ENCODE data around the gene AOPEP.

Gene AOPEP

DNA sequence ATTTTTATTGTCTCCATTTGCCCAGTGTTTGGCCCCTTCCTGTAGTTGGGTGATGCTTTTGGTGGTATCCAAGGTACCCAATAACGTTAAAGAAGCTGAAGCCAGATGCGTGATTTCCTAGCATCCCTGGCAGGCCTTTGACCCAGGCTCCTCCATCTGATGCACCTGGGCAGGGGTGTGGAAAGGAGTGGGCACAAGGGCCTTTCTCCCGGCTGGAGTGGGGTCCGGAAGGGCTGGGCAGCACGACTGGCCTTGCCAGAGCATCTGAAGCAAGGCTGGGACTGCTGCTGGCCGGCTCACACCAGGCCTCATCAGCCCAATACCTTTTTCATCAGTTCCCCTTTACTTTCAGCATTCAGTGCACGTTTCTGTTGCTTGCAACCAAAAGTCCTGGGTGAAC lies 370.8 kb downstream of the AOPEP start:
- no peak for DNase-seq (ENCODE audit: low read depth in 3 of 3)

DNA sequence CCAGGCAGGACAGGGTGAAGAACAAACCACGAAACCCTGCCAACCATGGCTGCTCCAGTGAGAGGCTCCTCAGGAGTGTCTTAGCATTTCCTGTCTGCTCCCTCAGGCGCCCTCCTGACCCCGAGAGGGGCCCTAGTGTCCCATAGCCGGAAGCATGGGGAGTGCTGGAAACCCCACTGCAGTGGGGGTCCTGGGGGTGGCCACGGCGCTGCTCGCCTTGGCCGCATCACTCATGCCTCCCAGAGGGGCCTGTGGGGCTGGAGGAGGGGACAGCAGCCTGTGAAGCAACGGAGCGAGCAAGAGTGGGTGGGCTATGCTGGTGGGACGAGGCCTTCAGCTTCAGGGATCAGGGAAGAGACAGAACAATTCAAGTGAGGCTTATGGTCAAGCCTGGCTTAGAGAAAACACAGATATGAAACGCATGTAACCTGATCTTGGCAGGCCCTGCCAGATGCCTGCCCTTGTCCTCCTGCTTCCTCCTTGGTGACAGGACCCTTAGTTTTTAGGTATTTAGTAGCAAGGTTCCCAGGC lies 372.0 kb downstream of the AOPEP start:
- DNase-seq (ENCODE audit: low read depth in 3 of 3) = no peak

DNA sequence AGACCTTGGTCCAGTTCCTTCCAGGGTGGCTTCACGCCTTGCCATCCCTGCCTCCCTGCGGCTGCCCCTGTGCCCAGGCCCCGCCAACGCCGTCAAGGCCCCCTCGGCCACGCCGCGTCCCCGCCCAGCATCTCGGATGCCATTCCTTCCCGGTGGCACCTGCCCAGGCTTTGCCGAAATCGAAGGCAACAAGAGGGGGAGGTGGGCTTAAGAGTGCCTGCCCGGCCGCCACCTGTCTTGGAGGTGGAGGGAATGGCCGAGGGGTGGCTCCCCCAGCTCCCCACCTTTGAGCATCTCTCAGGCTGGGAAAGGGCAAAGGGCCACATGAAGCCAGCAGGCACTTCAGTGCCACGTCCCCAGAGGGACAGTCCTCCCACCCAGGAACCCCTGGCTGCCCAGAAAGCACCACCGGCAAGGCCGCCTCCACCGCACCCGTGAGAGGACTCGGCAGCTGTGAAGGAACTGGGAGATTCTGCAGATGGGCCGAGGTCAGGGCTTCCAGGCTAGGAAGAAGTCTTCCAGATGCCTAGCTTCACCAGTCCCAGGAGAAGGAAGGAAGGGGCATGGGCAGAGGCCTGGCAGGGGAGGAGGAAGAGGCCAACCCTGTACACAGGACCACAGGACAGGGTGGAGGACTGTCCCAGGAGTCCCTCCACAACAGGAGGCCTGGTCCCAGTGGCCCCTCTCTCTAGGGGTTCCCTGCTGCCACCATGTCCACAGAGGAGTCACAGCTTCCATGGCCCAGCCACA lies 373.0 kb downstream of the AOPEP start:
- no peak for DNase-seq (ENCODE audit: low read depth in 3 of 3)

DNA sequence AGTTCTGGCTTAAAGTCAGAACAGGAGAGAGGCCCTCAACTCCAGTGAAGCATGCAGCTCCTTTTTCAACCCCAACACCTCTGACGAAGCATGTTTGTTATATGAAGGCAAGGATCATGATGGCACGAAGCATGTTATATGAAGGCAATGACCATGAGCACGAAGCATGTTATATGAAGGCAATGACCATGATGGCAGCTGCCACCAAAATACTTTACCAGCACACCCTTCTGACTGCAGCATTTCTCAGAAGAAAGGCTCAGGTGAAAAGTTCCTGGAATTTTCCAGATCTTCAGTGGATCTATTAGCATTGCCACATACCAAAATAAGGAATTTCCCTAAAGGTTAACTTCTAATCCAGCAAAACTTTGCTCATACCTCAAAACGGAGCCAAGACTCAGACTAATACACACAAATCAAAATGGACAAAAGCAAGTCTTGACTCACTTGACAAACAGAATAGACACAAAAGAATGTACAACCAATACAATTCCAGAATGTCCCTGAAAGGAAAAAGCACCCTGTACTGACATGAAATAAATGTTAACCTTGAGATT lies 373.6 kb downstream of the AOPEP start:
- no peak for DNase-seq (ENCODE audit: low read depth in 3 of 3)

DNA sequence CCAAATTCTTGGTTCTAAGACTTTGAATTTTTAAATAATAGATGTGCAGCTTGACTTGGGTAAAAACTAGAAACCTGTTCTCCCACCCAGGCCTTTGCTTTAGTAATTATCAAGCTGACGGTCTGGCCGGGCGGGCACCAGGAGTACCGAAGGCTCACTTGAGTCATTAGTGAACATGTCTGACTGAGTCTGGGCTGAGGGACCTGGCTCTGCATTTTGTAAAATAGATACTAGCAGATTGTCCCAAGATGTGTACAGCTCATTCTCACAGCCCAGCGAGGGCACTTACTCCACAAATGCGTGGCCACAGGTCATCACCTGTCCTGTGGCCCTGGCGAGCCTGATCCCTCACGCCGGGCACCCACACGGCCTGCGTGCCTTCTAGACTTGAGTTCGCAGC lies 374.8 kb downstream of the AOPEP start:
- no peak for DNase-seq (ENCODE audit: low read depth in 3 of 3)

DNA sequence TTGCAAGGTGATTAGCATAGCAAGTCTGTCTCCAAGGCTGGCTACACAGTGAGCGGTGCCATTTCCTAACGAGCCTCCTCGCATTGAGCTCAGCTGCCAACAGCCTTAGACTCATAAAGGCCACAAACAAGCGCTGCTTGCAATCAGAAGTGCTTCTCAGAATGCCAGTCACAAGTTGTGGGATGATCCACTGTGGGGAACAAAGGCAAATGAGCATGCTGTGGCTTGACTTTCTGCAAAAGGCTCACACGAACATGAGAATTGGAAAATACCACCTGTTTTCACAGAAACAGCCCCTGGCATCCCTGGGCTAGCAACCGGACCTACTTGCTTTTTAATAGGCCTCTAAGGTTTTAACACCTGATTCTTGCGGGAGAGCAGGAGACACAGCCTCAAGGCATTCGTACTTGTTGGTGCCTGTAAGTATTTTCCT lies 375.5 kb downstream of the AOPEP start:
- no peak for DNase-seq (ENCODE audit: low read depth in 3 of 3)

DNA sequence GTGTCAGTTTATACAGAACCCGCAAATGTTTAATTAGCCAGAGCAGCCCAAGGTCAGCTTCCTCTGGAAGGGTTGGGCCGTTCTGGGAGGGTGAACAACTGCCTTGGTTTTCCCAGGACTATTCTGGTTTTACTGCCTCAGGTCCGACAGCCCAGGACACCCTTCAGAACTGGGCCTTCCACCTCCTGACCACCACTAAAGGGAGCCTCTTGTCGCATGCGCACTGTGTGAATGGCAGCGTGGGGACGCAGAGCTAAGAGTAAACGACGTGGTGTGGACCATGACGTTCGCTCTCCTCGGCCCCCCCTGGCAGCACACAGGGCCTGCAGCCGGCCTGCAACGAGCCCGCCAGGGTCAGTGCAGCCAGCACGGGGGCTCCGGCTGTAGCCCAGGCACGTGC lies 376.1 kb downstream of the AOPEP start:
- DNase-seq (ENCODE audit: low read depth in 3 of 3) = no peak

DNA sequence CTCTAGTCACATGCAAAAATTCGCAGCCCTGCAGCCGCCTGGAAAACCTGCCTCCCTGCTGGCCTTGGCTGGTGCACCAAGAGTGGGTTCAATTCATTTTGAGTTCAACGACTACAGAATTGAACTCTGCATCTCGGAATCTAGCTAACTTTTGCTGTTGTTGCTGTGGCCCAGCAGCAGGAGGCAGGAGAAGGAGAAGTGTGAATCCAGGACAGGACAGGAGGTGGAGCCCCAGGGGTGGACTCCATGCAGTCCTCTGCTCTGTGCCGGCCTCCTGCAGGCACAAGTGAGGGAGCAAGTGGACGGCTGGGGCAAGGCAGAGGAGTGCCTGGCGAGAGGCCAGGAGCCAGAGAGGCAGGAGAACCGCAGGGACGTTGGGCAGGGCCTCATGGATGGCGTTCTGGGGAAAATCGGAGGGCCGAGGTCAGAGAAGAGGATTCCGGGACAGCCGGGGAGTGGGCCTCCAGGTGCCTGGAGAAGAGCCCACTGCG lies 376.8 kb downstream of the AOPEP start:
- no peak for DNase-seq (ENCODE audit: low read depth in 3 of 3)

DNA sequence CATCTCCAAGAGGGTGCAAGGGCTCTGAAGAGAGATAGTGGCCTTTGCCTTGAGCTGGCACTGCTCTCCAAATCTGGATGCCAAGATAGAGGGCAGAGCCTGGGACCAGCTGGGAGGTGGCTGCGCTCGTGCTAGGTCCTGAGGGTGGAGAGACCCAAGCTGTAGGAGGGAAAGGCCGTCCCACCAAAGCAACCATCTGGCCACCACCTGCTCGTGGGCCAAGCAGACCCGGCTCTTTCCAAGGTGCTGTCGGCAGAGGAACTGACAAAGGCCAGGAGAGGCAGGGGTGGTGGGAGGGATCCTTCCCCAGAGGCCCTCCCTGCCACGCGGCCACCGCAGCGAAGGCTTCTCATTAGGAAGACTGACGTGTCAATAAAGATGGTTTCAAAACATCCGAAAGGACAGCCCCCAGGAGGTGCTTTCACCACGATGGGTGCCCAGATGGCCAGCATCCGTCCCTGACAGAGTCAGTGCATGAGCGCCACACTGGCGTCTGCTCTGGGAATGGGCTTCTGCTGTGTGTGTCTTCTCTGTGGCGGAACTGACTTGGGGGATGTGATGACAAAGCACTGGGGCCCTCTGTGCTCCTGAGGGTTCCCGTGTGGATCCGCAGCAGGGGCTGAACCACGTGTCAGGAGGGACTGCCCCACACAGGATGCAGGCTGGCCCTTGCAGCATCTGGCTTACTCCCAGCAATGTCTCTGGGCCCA lies 377.5 kb downstream of the AOPEP start:
- no peak for DNase-seq (ENCODE audit: low read depth in 3 of 3)

DNA sequence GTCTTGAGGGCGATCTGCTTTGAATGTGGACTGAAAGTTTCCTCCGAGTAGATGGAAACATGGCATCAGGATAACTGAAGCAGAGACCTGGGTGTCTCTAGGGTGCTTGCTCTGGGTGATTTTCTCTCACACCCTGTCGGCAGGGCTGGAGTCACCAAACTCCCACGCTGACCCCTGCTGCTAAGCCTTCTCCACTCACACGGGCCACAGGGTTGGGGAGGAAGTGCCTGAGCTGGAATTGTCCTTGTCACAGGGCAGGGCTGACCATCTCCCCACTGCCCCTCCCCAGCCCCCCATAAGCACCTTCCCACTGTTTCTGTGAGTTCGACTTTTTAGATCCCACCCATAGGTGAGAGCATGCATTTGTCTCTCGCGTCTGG lies 378.1 kb downstream of the AOPEP start:
- no peak for DNase-seq (ENCODE audit: low read depth in 3 of 3)

DNA sequence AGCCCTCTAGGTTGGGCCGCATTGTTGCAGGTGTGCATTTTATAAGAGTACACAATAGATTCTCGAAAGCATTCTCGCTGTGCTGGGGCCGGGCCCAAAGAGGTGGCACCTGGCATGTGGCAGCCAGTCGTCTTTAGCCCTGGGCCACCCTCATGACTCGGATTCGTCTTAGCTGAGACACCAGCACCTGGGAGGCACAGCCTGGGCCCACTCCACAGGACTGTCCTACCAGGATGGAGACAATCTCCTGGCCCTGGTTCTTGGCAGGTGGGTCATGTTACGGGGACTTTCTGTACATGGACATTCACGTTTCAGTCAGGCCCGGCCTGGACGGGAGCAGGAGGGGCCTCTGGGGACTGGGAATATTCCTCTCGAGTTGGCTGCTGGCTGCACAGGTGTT lies 378.5 kb downstream of the AOPEP start:
- no peak for DNase-seq (ENCODE audit: low read depth in 3 of 3)

DNA sequence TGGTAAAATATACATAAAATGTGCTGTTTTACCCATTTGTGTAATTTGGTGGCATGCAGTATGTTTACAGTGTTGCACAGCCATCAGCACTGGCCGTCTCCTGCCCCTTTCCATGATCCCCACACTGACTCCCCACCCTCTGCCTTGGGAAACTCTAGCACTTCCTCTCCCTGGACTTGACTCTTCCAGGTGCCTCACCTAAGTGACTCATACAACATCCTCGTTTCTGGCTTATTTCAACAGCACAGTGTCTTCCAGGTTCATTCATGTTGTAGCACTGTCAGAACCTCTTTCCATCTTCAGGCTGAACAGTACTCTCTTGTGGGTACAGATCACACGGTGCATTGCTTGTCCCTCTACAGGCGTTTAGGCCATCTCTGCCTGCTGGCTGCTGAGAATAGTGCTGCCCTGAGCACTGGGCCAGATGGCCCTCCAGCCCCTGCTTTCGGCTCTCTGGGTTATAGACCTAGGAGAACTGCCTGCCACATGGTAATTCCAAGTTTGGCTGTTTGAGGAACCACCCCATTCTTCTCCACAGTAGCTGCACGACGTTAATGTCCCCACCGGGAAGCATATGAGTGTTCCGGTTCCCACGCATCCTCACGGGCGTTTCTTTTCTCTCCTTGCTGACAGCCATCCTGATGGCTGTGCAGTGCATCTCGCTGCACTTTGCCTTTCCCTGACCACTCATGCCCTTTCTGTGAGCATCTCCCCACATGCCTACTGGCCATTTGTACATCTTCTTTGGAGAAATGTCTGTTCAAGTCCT lies 379.2 kb downstream of the AOPEP start:
- no peak for DNase-seq (ENCODE audit: low read depth in 3 of 3)

DNA sequence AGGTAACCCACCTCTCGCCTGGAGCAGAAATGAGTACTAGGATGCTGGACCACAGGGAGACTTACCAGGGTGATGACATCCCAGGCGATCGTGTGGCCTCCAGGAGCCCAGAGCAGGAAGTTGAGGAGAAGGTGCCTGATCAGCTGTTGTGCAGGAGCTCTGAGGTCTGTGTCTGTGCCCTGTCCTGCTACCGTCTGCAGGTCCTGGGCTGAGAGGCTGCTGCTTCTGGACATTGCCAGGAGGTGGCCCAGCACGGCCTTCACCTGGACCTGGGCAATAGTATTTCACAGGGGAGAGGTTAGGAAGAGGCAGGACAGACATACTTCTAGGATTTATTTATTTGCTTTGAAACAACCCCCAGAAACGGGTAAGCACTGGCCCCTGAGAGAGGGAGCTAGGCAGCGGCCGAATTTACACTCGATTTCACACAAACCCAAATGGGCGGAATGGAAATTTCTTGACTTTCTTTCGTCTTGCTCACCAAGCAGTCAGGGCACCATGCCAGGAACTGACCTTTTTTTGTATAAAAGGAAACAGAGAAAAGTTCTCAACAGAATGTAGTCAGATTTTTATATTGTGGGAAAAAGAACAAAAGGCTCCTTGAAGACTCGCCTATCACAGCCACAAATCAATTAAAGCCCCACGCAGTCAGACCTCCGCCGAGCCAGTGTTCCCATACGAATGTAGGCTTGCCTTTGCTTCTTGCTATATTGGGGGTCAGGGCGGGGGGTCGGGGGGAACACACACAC lies 380.7 kb downstream of the AOPEP start:
- no peak for DNase-seq (ENCODE audit: low read depth in 3 of 3)

DNA sequence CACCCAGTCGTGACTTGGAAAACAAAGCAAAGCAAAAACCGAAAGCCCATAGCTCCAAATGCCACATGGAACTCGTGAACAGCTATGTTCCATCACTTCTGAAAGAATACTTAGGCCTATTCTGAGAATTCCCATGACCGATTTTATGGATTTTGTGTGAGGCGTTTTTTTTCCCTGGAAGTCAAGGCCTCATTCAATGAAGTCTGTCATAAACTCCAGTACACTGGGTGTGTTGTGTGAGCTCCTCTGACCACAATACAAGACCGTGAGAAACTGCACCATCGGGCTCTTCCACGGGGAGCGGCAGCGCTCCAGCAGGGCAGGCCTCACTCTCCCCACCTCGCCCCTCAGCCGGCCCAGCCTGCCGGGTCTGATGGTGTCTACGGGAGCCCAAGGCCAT lies 381.5 kb downstream of the AOPEP start:
- DNase-seq (ENCODE audit: low read depth in 3 of 3) = no peak

DNA sequence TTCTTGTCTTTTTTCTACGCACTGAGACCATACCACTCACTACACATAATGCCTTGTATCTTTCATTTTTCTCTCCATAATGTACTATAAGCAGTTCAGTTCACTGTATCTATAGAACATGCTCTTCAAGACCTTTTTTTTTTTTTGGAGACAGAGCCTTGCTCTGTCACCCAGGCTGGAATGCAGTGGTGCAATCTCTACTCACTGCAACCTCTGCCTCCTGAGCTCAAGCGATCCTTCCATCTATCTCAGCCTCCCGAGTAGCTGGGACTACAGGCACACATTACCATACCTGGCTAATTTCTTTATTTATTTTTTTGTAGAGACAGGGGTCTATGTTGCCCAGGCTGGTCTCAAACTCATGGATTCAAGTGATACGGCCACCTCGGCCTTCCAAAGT lies 382.3 kb downstream of the AOPEP start:
- no peak for DNase-seq (ENCODE audit: low read depth in 3 of 3)

DNA sequence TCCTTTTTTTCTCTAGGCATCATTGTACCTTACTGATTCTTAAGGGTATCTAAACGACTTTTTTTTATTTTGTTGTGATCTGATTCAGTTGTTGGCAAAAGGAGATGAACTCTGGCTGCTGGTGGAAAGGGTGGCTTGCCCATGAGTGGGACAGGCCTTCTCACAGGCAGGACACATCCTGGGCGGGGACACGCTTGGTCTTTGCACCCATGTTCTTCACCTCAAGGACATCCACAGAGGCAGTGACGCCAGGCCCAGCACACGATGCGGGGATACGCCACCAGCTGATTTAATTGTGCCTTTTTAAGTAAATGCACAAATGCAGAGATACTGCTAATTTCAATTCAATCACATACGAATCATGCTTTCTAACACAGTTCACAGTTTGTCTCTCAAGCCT lies 383.0 kb downstream of the AOPEP start:
- DNase-seq (ENCODE audit: low read depth in 3 of 3) = no peak

DNA sequence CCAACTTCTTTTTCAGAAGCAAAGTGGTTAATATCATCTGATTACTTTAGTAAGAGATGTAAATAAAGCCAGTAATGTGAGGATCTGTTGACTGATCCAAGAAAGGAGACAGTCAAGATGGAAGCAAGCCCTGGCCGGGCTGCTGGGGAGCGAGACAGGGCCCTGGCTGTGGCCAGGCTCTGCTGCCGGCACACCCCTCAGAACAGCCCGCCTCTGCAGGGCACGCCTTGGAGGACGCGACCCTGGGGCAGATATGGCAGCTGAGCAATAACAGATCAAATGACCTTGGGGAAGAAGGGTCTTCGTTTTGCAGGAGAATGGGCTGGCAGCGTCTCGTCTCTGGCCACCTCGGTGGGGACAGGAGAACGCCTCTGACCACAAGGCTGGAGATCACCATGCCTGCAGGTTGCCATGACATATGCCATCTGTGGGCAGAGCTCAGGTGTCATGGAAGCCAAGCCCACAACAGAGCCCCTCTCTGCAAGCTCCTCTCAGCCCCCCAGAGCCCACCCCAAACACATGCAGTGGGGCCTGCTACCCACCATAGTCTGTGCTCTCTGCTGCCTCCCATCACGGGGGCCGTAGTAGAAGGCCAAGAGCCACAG lies 384.5 kb downstream of the AOPEP start:
- DNase-seq (ENCODE audit: low read depth in 3 of 3) = no peak

DNA sequence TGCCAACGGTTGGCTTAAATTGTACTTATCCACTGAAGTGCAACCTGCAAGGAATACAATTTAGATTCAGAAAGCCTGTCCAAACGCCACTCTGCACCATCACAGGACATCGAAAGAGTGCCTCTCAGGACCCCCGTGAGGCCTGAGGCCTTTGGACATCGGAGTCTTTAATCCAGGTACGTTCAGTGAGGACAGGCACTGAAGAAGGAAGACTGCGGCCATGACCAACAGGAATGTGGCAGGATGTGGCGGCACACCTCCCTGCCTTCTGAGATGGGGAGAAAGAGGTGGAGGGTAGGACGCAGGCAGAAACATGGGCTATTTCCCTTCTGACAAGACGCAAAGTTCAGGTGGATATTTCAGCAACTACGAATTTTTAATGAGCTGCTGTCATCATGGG lies 385.2 kb downstream of the AOPEP start:
- DNase-seq (ENCODE audit: low read depth in 3 of 3) = no peak

DNA sequence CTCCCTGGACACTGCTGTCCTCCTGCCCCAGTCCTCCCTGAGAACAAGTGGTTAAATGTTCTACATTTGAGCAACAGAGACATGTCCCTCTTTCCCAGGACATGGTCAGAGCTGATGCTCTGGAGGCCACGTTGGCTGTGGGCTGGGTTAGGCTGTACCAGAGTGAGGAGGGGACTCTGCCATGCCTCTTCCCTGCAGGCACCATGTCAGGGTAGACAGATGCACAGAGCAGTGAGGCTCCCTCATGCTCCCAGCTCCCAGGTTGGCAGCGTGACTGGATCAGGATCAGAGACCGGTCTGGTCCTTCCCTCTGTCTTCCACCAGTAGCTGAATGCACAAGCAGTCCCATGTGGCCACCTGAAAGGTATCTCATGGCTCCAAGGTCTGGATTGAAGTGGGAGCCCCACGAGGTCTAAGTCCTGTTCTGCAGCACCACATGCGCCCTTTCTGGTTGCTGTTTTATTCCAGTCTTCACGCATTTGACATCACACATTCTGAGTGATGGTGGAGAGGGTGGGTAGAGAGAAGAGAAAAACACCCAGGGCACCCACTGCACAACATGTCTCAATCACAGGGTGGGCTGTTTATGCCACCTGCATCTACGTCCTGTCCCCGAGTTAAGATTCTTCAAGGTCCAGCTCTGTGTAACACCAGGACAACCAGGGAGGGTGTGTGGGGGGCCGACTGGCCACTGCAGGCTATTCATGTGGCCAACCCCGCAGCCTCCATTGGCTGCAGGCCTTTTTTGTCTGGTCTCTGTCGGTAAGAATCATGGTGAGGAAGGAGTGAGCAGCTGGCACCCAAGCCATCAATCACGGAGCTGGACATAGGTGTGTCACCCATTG lies 386.2 kb downstream of the AOPEP start:
- DNase-seq (ENCODE audit: low read depth in 3 of 3) = no peak

DNA sequence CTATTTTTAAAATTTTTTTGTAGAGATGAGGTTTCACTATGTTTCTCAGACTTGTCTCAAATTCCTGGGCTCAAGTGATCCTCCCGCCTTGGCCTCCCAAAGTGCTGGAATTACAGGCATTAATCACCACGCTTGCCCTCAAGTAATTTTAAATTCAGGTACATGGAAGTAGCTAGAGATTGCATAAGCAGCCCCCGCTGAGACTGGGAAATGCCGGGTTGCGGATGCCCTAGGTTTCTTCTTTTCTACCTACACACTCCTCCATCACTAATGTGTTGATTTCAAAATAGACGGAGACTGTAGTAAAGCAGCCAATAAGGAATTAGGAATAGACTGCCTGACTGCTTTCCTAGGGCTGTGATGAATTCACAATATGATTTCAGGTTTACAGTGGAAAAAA lies 388.6 kb downstream of the AOPEP start:
- no peak for DNase-seq (ENCODE audit: low read depth in 3 of 3)

Data from stimulated activated CD4-positive, alpha-beta T cell treated with anti-CD3 and anti-CD28 coated beads, TNF-alpha, amount 100 ng/mL, for 24 hours (primary cell).